Neural progenitor cell (in vitro differentiated cells): Measurements from ENCODE around the gene NATD1. TPM values are rescaled to one million over a fixed set of nuclear protein-coding genes. Genes with fewer than 3 reads are reported as not detected.

ENCODE experiments used
- DNase-seq: peaks from one replicate; pipeline ENCODE4 v3.0.0-alpha.2; 2016; ENCODE audit warnings: low spot score
- H2AFZ ChIP-seq: fragments of 200-600 bp; sonication (generic); replicated peaks from 2 replicates; pipeline ENCODE4 v1.6.1; 2016; ENCODE audit warnings: antibody characterized with exemption
- H3F3A ChIP-seq: fragments of 200-600 bp; sonication (generic); 2 replicates; pipeline ENCODE4 v1.6.1; 2016; ENCODE audit warnings: antibody characterized with exemption, low read depth
- H3K27ac ChIP-seq: fragments of 200-600 bp; sonication (generic); 2 replicates; pipeline ENCODE4 v1.5.1; 2016; ENCODE audit warnings: mild to moderate bottlenecking
- H3K27me3 ChIP-seq: fragments of 200-600 bp; sonication (generic); 2 replicates; pipeline ENCODE4 v1.6.1; 2016; ENCODE audit warnings: mild to moderate bottlenecking, moderate library complexity
- H3K36me3 ChIP-seq: fragments of 200-600 bp; sonication (generic); 2 replicates; pipeline ENCODE4 v1.5.1; 2016
- H3K4me1 ChIP-seq: fragments of 200-600 bp; sonication (generic); 2 replicates; pipeline ENCODE4 v1.6.1; 2016; ENCODE audit warnings: mixed run types
- H3K4me2 ChIP-seq: fragments of 200-600 bp; sonication (generic); 2 replicates; pipeline ENCODE4 v1.6.1; 2016
- H3K4me3 ChIP-seq: fragments of 200-600 bp; sonication (generic); 2 replicates; pipeline ENCODE4 v1.5.1; 2016
- H3K79me2 ChIP-seq: fragments of 200-600 bp; sonication (generic); 2 replicates; pipeline ENCODE4 v1.6.1; 2016; ENCODE audit warnings: low read depth
- H3K9ac ChIP-seq: fragments of 200-600 bp; sonication (generic); 2 replicates; pipeline ENCODE4 v1.6.1; 2016
- H3K9me3 ChIP-seq: fragments of 200-600 bp; sonication (generic); 2 replicates; pipeline ENCODE4 v1.5.1; 2016; ENCODE audit warnings: low read depth
- H4K20me1 ChIP-seq: fragments of 200-600 bp; sonication (generic); 2 replicates; pipeline ENCODE4 v1.6.1; 2016; ENCODE audit warnings: low read depth
- H3K27ac Mint-ChIP-seq: 3 replicates; pipeline ENCODE4 v1.8.0; 2021; ENCODE audit warnings: mixed read lengths
- H3K27me3 Mint-ChIP-seq: 2 replicates; pipeline ENCODE4 v1.8.0; 2022; ENCODE audit warnings: low read depth, mild to moderate bottlenecking, inconsistent platforms, moderate library complexity, mixed read lengths; ENCODE audit not compliant: insufficient read depth
- H3K36me3 Mint-ChIP-seq: 3 replicates; pipeline ENCODE4 v1.8.0; 2021; ENCODE audit warnings: mixed read lengths
- H3K4me1 Mint-ChIP-seq: 3 replicates; pipeline ENCODE4 v1.8.0; 2021; ENCODE audit warnings: mixed read lengths
- H3K4me3 Mint-ChIP-seq: 3 replicates; pipeline ENCODE4 v1.8.0; 2021; ENCODE audit warnings: mild to moderate bottlenecking, moderate library complexity, mixed read lengths
- H3K9me3 Mint-ChIP-seq: 3 replicates; pipeline ENCODE4 v1.8.0; 2020; ENCODE audit warnings: mixed read lengths
- EZH2 ChIP-seq: fragments of 200-600 bp; sonication (generic); IDR thresholded peaks from 2 replicates; pipeline ENCODE4 v1.6.1; 2017; ENCODE audit warnings: antibody characterized with exemption, mild to moderate bottlenecking, moderate library complexity
- EZH2phosphoT487 ChIP-seq: fragments of 200-600 bp; sonication (generic); IDR thresholded peaks from 2 replicates; pipeline ENCODE4 v1.6.1; 2017; ENCODE audit warnings: antibody characterized with exemption
- total RNA-seq: library from RNA; depleted of rRNA; stranded (reverse); fragments of >200 nt; gene quantifications from 2 replicates; pipeline ENCODE4 v1.2.3, GENCODE V29; 2015; ENCODE audit warnings: low replicate concordance
- TF ChIP-seq, protein P1 (sequence below): fragments of 200-600 bp; sonication (generic); IDR thresholded peaks from 2 replicates; pipeline ENCODE4 v1.5.1; 2017; ENCODE audit warnings: antibody characterized with exemption, mild to moderate bottlenecking

Gene NATD1
- total RNA-seq, 1 donor from 2014 or later: 4.3 TPM

DNA sequence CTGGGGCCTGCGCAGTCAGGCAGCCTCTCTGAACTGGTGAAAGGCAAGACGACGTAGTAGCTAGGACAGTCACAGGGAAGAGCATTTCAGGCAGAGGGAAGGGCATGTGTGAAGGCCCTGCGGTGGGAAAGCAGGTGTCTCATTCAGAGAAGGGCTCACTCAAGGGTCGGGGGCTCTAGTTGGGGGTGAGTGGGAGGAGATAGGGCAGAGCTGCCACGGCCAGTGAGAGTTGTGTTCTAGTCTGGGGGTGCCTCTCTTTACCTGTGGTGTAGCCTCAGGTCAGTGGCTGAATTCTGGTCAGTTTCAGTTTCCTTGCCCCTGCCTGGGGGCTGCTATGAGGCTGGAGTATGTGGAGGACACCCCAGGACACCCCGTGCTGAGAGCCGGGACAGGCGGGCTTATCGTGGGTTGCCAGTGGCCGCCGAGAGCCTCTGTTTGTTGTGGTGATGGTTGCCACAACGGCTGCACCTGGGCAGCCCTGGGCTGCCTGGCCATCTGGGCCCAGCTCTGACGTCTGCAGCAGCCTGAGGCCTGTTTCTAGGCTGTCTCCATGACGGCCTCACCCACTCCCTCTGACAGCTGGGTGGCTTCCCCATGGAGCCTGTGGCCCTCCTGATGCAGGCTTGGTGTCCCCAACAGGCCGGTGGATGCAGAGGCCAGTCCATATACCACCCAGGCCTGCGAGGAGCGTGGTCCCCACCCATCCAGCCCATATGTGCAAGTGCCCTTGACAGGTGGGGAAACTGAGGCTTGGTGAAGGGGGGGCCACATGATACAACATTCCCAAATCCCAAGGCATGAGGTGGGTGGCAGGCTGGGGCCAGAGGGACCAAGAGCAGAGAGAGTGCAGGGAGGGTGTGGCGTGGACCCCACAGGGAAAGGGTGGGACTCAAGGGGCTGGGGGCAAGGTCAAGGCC lies 42.1 kb upstream of the NATD1 start:
- no peaks in the 10 kb centered on the region for H3K36me3 ChIP-seq
- H3K9me3 Mint-ChIP-seq: peaks cover 36% of the 10 kb centered on the region
- no peak overlapping the region for H3K9ac ChIP-seq
- no peaks in the 10 kb centered on the region for H3K36me3 Mint-ChIP-seq
- H3K4me3 ChIP-seq: no peak overlapping the region
- H3K27ac Mint-ChIP-seq: peak overlapping the region; percentile 38
- no peaks in the 10 kb centered on the region for H3K4me1 ChIP-seq
- H3K27me3 ChIP-seq: no peaks in the 10 kb centered on the region
- no peaks in the 10 kb centered on the region for H3F3A ChIP-seq
- peaks cover 6% of the 10 kb centered on the region for H3K9me3 ChIP-seq
- H3K4me3 Mint-ChIP-seq: peak overlapping the region; percentile 40
- H3K4me1 Mint-ChIP-seq: peaks cover 3% of the 10 kb centered on the region
- TF ChIP-seq, protein P1, sequence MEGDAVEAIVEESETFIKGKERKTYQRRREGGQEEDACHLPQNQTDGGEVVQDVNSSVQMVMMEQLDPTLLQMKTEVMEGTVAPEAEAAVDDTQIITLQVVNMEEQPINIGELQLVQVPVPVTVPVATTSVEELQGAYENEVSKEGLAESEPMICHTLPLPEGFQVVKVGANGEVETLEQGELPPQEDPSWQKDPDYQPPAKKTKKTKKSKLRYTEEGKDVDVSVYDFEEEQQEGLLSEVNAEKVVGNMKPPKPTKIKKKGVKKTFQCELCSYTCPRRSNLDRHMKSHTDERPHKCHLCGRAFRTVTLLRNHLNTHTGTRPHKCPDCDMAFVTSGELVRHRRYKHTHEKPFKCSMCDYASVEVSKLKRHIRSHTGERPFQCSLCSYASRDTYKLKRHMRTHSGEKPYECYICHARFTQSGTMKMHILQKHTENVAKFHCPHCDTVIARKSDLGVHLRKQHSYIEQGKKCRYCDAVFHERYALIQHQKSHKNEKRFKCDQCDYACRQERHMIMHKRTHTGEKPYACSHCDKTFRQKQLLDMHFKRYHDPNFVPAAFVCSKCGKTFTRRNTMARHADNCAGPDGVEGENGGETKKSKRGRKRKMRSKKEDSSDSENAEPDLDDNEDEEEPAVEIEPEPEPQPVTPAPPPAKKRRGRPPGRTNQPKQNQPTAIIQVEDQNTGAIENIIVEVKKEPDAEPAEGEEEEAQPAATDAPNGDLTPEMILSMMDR: no peak
- TF ChIP-seq EZH2 (no peak), EZH2phosphoT487 (no peak)
- no peak overlapping the region for H2AFZ ChIP-seq
- peaks cover 3% of the 10 kb centered on the region for H4K20me1 ChIP-seq
- H3K4me2 ChIP-seq: no peak overlapping the region
- H3K27ac ChIP-seq: no peak overlapping the region
- no peak for DNase-seq
- peaks cover 6% of the 10 kb centered on the region for H3K27me3 Mint-ChIP-seq
- H3K79me2 ChIP-seq: no peaks in the 10 kb centered on the region

DNA sequence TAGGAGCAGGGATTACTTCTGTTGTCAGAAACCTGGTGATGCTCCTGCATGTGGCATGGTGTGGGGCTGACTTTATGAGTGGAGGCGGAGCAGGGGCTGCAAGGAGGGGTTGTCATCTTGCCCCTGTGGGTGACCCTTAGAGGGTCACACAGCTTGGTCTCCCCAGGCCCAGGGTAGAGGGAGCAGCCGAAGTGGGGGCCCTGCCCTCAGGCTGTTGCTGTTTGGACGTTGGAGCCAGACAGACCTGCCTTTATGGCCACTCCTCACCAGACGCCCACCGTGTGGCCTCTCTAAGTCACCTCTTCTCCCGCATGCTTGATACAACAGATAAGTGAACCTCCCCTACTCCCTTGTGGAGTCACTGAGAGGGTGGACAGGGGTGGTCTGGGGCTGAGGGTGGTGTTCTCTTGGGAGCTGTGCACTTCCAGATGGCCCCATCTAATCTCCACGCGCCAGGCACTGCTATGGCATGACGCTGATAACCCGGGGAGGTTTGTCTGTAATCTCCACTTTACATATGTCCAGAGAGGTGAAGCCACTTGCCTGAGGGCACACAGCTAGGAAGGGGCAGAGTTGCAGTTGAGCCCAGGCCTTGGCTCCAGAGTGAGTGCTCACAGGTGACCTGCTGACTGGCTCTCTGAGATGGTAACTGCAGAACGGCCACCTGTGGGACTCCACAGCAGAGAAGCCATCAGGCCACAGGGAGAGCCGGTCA lies 41.3 kb upstream of the NATD1 start:
- no peak overlapping the region for H2AFZ ChIP-seq
- no peak overlapping the region for H3K27ac ChIP-seq
- no peak overlapping the region for H3K9ac ChIP-seq
- no peak for TF ChIP-seq EZH2phosphoT487
- no peak for TF ChIP-seq EZH2
- TF ChIP-seq, protein P1: no peak
- DNase-seq: no peak
- H3K4me3 ChIP-seq: no peak overlapping the region
- no peaks in the 10 kb centered on the region for H3K79me2 ChIP-seq
- peaks cover 6% of the 10 kb centered on the region for H3K9me3 ChIP-seq
- H3K36me3 ChIP-seq: no peaks in the 10 kb centered on the region
- H3K4me2 ChIP-seq: no peak overlapping the region
- H3K4me1 ChIP-seq: no peaks in the 10 kb centered on the region
- H3K4me3 Mint-ChIP-seq: no peak overlapping the region
- no peaks in the 10 kb centered on the region for H3K36me3 Mint-ChIP-seq
- no peaks in the 10 kb centered on the region for H3K27me3 ChIP-seq
- H3K27me3 Mint-ChIP-seq: peaks cover 4% of the 10 kb centered on the region
- H4K20me1 ChIP-seq: peaks cover 3% of the 10 kb centered on the region
- peaks cover 3% of the 10 kb centered on the region for H3K4me1 Mint-ChIP-seq
- peak overlapping the region; percentile 84 for H3K27ac Mint-ChIP-seq
- H3F3A ChIP-seq: no peaks in the 10 kb centered on the region
- H3K9me3 Mint-ChIP-seq: peaks cover 32% of the 10 kb centered on the region

DNA sequence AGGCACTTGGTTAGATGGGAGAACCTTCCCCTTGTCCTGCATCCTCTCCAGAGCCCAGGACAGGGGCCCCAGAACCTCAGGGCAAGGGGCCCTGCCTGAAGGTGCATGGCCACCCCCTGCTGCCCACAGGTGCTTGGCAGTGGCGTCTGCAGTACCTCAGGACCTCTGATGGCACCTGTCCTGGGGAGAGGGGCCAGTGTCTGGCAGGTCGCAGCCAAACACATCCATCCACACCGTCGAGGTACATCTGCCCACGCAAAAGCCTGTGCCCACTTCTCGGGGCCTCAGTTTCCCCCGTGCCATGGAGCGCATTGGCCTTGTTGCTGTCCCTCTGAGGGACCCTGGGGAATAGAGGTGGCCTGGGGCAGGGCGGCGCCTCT lies 40.6 kb upstream of the NATD1 start:
- H3K27ac Mint-ChIP-seq: peak overlapping the region; percentile 84
- H3K9me3 Mint-ChIP-seq: peaks cover 32% of the 10 kb centered on the region
- no peak for TF ChIP-seq EZH2
- TF ChIP-seq, protein P1: no peak
- no peak for TF ChIP-seq EZH2phosphoT487
- H3K27me3 Mint-ChIP-seq: peaks cover 4% of the 10 kb centered on the region
- no peak overlapping the region for H3K27ac ChIP-seq
- peaks cover 5% of the 10 kb centered on the region for H4K20me1 ChIP-seq
- H3K79me2 ChIP-seq: no peaks in the 10 kb centered on the region
- H3K4me3 Mint-ChIP-seq: no peak overlapping the region
- H2AFZ ChIP-seq: no peak overlapping the region
- DNase-seq: no peak
- H3K4me3 ChIP-seq: no peak overlapping the region
- no peak overlapping the region for H3K9ac ChIP-seq
- peaks cover 6% of the 10 kb centered on the region for H3K9me3 ChIP-seq
- peaks cover 3% of the 10 kb centered on the region for H3K4me1 Mint-ChIP-seq
- no peaks in the 10 kb centered on the region for H3K36me3 Mint-ChIP-seq
- no peak overlapping the region for H3K4me2 ChIP-seq
- no peaks in the 10 kb centered on the region for H3K27me3 ChIP-seq
- H3F3A ChIP-seq: no peaks in the 10 kb centered on the region
- H3K4me1 ChIP-seq: no peaks in the 10 kb centered on the region
- no peaks in the 10 kb centered on the region for H3K36me3 ChIP-seq
